GM19395 (cell line): ENCODE data around the gene AHR.
"Not testable (repeated sequence)": the region's sequence is repeated elsewhere in the genome, so short reads cannot be mapped to it uniquely, and the experiment has no call there.

Source experiments
- ATAC-seq: cut with Tn5 transposase; IDR thresholded peaks from one replicate; pipeline ENCODE4 v1.9.1; 2021; ENCODE audit warnings: mild to moderate bottlenecking, moderate library complexity; ENCODE audit not compliant: unreplicated experiment

AHR gene

GRCh38 chr7:17336168-17336567 lies 37.7 kb downstream of the AHR start:
- no peak for ATAC-seq

- no peak for ATAC-seq
Measured at GRCh38 chr7:17339139-17339538, 40.7 kb downstream of the AHR start.

GRCh38 chr7:17339952-17340351 lies 41.5 kb downstream of the AHR start:
- no peak for ATAC-seq

- no peak for ATAC-seq
Measured at GRCh38 chr7:17340655-17341054, 42.2 kb downstream of the AHR start.

- ATAC-seq: no peak
Measured at GRCh38 chr7:17342756-17343155, 44.3 kb downstream of the AHR start.

- ATAC-seq: no peak
Measured at GRCh38 chr7:17347401-17347800, 48.9 kb downstream of the AHR start.

GRCh38 chr7:17348932-17349331 lies 50.5 kb downstream of the AHR start:
- not testable (repeated sequence) for ATAC-seq

GRCh38 chr7:17350321-17350720 lies 51.9 kb downstream of the AHR start:
- ATAC-seq: not testable (repeated sequence)

GRCh38 chr7:17353650-17354419 lies 55.4 kb downstream of the AHR start:
- not testable (repeated sequence) for ATAC-seq

GRCh38 chr7:17354473-17354872 lies 56.0 kb downstream of the AHR start:
- ATAC-seq: no peak

- no peak for ATAC-seq
Measured at GRCh38 chr7:17355050-17355449, 56.6 kb downstream of the AHR start.

GRCh38 chr7:17357952-17358351 lies 59.5 kb downstream of the AHR start:
- no peak for ATAC-seq

GRCh38 chr7:17359610-17360009 lies 61.2 kb downstream of the AHR start:
- no peak for ATAC-seq

GRCh38 chr7:17362439-17363105 lies 64.1 kb downstream of the AHR start:
- ATAC-seq: no peak

- ATAC-seq: no peak
Measured at GRCh38 chr7:17364671-17365070, 66.2 kb downstream of the AHR start.

- no peak for ATAC-seq
Measured at GRCh38 chr7:17365775-17366174, 67.3 kb downstream of the AHR start.

GRCh38 chr7:17367502-17367901 lies 69.0 kb downstream of the AHR start:
- ATAC-seq: no peak

GRCh38 chr7:17368856-17369524 lies 70.5 kb downstream of the AHR start:
- ATAC-seq: no peak

- no peak for ATAC-seq
Measured at GRCh38 chr7:17369691-17370426, 71.4 kb downstream of the AHR start.

GRCh38 chr7:17370901-17371585 lies 72.6 kb downstream of the AHR start:
- ATAC-seq: no peak
